ENCODE data around the gene HYCC1. TPM values are rescaled to one million over a fixed set of nuclear protein-coding genes. Genes with fewer than 3 reads are reported as not detected.
"Not testable (repeated sequence)": the region's sequence is repeated elsewhere in the genome, so short reads cannot be mapped to it uniquely, and the experiment has no call there.

The HYCC1 gene
- total and polyA plus RNA-seq, 8 donors = 3.8 to 15.5 (median 9.1) TPM

DNA sequence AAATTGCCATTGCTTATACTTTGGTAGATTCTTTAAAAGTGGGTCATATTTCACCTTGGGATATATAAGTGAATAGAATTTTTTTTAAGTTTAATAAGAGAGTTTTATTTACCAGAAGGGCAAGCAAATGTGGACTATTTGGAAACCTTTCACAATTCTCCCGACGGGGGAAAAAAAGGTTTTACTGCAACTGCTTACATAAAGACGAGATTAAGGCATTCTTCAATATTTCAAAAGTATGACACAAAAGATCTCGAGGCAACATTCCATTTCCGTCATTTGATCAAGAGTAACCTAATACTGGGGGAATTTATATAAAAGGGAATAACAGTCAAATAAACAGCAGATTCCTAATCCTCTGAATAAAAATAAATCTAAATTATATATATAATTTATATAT lies 28.5 kb downstream of the HYCC1 start:
- Histone ChIP-seq H3K4me1 (no peaks in the 10 kb centered on the region), H3K9me3 (no peaks in the 10 kb centered on the region), H3K27ac (no peak overlapping the region), H3K27me3 (no peaks in the 10 kb centered on the region), H3K36me3 (no peaks in the 10 kb centered on the region), H3K4me3 (no peak overlapping the region)
- ATAC-seq (no peak), FAIRE-seq (no peak), DNase-seq (no peak)
- no peak for TF ChIP-seq CTCF (IDR thresholded peaks at IDR 0.05)
- WGBS, 2 donors = 93 to 97% methylated on average over 5 of the region's 5 CpGs
- intact Hi-C loops (cut with DNase I) = no loop called here

DNA sequence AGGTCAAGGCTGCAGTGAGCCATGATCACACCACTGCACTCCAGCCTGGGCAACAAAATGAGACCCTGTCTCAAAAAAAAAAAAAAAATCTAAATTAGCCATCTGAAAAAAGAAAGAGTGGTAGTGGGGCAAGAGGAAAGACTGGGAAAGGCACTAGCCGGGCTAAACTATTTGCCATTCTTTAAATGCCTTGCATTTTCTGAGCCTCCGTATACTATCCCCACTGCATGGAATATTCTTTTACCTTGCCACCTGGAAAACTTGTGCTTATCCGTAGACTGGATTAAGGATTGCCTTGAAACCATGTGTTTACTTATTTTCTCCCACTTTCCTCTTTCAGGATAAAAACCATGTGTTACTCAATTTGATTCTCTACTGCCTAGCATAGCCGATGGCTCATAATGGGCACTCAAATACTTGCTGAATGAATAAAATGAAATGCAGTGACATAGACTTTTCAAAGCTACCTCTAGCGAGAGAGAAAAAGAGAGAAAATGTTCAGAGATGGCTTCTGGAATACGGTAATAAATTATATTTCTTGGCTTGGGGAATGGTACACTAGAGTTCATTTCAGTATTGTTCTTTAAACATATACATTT lies 30.6 kb downstream of the HYCC1 start:
- no peak for ATAC-seq
- WGBS, 2 donors = 94 to 96% methylated on average over 6 of the region's 6 CpGs
- intact Hi-C loops (cut with DNase I) = no loop called here
- no peaks in the 10 kb centered on the region for H3K36me3 ChIP-seq
- no peak for FAIRE-seq
- no peaks in the 10 kb centered on the region for H3K4me1 ChIP-seq
- no peaks in the 10 kb centered on the region for H3K9me3 ChIP-seq
- no peak overlapping the region for H3K27ac ChIP-seq
- H3K4me3 ChIP-seq = no peak overlapping the region
- H3K27me3 ChIP-seq = no peaks in the 10 kb centered on the region
- TF ChIP-seq CTCF (IDR thresholded peaks at IDR 0.05) = no peak
- DNase-seq = no peak

DNA sequence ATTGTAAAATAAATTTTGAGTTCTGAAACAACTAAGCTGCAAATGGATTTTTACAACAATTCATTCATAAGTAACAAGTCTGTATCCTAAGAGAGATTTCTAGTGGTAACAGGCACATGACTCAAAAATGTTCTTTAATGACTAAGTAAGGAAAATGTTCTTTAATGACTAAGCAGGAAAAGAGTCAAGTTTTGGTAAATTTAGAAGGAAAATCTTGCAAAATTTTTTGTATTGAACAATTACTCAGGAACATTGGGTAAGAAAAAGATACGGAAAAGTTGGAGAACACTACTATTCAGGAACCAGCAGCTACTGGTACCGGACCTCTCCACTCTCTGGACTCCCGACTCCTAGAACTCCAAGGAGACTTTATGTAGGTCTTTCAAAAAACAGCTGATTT lies 33.5 kb downstream of the HYCC1 start:
- Histone ChIP-seq H3K9me3 (no peaks in the 10 kb centered on the region), H3K27me3 (no peaks in the 10 kb centered on the region), H3K36me3 (no peaks in the 10 kb centered on the region), H3K4me3 (no peak overlapping the region), H3K27ac (no peak overlapping the region), H3K4me1 (no peaks in the 10 kb centered on the region)
- TF ChIP-seq CTCF (IDR thresholded peaks at IDR 0.05) = no peak
- no peak for DNase-seq
- ATAC-seq = peak in 1 of 4 donors; percentile 40
- intact Hi-C loops (cut with DNase I) = no loop called here
- FAIRE-seq = no peak
- 95 to 98% methylated on average over 3 of the region's 3 CpGs for WGBS, 2 donors

DNA sequence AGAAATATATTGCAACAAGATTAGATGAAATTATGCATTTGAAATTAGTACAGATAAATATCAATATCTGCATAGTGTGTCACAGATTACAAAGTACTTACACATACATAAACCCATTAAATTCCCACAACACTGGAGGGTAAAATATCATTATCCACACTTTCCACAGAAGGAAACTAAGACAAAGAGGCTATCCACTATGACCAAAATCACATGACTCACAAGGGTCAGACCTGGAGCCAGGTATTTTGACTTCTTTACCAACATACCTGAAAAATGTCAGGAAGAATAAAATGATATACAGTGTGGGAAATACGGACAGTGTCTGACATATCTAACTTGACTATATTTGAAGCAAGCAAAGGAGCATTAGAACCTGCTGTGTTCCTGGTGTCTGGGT lies 34.1 kb downstream of the HYCC1 start:
- no peak for DNase-seq
- Histone ChIP-seq H3K36me3 (no peaks in the 10 kb centered on the region), H3K27ac (no peak overlapping the region), H3K27me3 (no peaks in the 10 kb centered on the region), H3K9me3 (no peaks in the 10 kb centered on the region), H3K4me3 (no peak overlapping the region), H3K4me1 (no peaks in the 10 kb centered on the region)
- WGBS, 2 donors = 97 to 100% methylated on average over 1 of the region's 1 CpG
- intact Hi-C loops (cut with DNase I) = no loop called here
- ATAC-seq = no peak
- no peak for FAIRE-seq
- TF ChIP-seq CTCF (IDR thresholded peaks at IDR 0.05) = no peak

DNA sequence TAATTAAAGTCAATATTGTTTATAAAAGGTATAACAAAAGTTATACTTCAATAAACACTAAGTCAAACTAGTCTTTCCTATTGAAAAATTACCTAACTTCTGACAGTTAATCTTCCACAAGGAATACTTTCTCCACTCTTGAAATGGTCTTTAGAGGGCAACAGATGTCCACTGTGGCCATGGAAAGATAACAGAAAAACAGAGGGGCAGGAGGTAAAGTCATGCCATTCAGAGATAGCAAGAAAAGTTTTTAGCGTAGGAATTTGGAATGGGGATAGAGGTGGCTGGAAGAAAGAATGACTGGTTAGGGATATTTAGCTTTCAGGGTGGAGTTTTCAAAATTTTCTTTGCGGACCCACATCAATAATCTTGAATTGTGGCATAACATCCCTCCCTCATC lies 34.7 kb downstream of the HYCC1 start:
- intact Hi-C loops (cut with DNase I) = no loop called here

GRCh38 chr7:22974636-22975035 lies 39.3 kb downstream of the HYCC1 start:
- WGBS, 2 donors = 79 to 96% methylated on average over 3 of the region's 3 CpGs
- DNase-seq; H3K9me3 ChIP-seq; H3K4me3 ChIP-seq; intact Hi-C loops (cut with DNase I); ATAC-seq; H3K27me3 ChIP-seq; H3K36me3 ChIP-seq; FAIRE-seq; H3K27ac ChIP-seq; H3K4me1 ChIP-seq: not testable (repeated sequence)

More for the DNA sequence above, 34.7 kb downstream of the HYCC1 start:
- Histone ChIP-seq H3K9me3 (no peaks in the 10 kb centered on the region), H3K4me3 (no peak overlapping the region), H3K4me1 (no peaks in the 10 kb centered on the region), H3K27ac (no peak overlapping the region), H3K36me3 (no peaks in the 10 kb centered on the region), H3K27me3 (no peaks in the 10 kb centered on the region)
- DNase-seq (no peak), ATAC-seq (no peak), FAIRE-seq (no peak)
- 93 to 97% methylated on average over 2 of the region's 2 CpGs for WGBS, 2 donors
- no peak for TF ChIP-seq CTCF (IDR thresholded peaks at IDR 0.05)
